ENCODE results near the gene ZSCAN12.

GRCh38 chr6:28402197-28402596 lies 2.6 kb upstream of the ZSCAN12 start:
- TF ChIP-seq, protein P1, sequence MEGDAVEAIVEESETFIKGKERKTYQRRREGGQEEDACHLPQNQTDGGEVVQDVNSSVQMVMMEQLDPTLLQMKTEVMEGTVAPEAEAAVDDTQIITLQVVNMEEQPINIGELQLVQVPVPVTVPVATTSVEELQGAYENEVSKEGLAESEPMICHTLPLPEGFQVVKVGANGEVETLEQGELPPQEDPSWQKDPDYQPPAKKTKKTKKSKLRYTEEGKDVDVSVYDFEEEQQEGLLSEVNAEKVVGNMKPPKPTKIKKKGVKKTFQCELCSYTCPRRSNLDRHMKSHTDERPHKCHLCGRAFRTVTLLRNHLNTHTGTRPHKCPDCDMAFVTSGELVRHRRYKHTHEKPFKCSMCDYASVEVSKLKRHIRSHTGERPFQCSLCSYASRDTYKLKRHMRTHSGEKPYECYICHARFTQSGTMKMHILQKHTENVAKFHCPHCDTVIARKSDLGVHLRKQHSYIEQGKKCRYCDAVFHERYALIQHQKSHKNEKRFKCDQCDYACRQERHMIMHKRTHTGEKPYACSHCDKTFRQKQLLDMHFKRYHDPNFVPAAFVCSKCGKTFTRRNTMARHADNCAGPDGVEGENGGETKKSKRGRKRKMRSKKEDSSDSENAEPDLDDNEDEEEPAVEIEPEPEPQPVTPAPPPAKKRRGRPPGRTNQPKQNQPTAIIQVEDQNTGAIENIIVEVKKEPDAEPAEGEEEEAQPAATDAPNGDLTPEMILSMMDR (IDR thresholded peaks at IDR 0.05; ENCODE audit: poor library complexity, severe bottlenecking): no peak
- TF ChIP-seq POLR2AphosphoS5 (IDR thresholded peaks at IDR 0.05) (no peak), EZH2 (IDR thresholded peaks at IDR 0.05; ENCODE audit: borderline replicate concordance, insufficient read depth, low read length, poor library complexity, severe bottlenecking) (no peak), REST (IDR thresholded peaks at IDR 0.05; ENCODE audit: borderline replicate concordance) (no peak), TAF1 (IDR thresholded peaks at IDR 0.05; ENCODE audit: low read depth) (no peak), MXI1 (conservative IDR thresholded peaks at IDR 0.05; ENCODE audit: poor library complexity, severe bottlenecking) (no peak), SMC3 (conservative IDR thresholded peaks at IDR 0.05; ENCODE audit: poor library complexity) (no peak), EP300 (conservative IDR thresholded peaks at IDR 0.05; ENCODE audit: poor library complexity, severe bottlenecking) (no peak), RAD21 (conservative IDR thresholded peaks at IDR 0.05) (no peak)

Data from neural cell (in vitro differentiated cells).